Hindlimb muscle (tissue), 1 donor: Measurements from ENCODE around the gene SPEF2. TPM values are rescaled to one million over a fixed set of nuclear protein-coding genes. Genes with fewer than 3 reads are reported as not detected.
A peak's percentile ranks its signal among the peaks of the same experiment; 100 is the strongest.

ENCODE experiments used
- DNase-seq: peaks from one replicate; pipeline ENCODE4 v3.0.0-alpha.2; 2013
- polyA plus RNA-seq: library from polyadenylated mRNA; unstranded; fragments of 120-200 nt; gene quantifications from one replicate; pipeline ENCODE4 v1.2.1, GENCODE V29; 2013; ENCODE audit not compliant: insufficient read length

SPEF2 gene, protein sequence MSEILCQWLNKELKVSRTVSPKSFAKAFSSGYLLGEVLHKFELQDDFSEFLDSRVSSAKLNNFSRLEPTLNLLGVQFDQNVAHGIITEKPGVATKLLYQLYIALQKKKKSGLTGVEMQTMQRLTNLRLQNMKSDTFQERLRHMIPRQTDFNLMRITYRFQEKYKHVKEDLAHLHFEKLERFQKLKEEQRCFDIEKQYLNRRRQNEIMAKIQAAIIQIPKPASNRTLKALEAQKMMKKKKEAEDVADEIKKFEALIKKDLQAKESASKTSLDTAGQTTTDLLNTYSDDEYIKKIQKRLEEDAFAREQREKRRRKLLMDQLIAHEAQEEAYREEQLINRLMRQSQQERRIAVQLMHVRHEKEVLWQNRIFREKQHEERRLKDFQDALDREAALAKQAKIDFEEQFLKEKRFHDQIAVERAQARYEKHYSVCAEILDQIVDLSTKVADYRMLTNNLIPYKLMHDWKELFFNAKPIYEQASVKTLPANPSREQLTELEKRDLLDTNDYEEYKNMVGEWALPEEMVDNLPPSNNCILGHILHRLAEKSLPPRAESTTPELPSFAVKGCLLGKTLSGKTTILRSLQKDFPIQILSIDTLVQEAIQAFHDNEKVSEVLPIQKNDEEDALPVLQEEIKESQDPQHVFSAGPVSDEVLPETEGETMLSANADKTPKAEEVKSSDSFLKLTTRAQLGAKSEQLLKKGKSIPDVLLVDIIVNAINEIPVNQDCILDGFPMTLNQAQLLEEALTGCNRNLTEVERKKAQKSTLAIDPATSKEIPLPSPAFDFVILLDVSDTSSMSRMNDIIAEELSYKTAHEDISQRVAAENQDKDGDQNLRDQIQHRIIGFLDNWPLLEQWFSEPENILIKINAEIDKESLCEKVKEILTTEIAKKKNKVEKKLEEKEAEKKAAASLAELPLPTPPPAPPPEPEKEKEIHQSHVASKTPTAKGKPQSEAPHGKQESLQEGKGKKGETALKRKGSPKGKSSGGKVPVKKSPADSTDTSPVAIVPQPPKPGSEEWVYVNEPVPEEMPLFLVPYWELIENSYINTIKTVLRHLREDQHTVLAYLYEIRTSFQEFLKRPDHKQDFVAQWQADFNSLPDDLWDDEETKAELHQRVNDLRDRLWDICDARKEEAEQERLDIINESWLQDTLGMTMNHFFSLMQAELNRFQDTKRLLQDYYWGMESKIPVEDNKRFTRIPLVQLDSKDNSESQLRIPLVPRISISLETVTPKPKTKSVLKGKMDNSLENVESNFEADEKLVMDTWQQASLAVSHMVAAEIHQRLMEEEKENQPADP (N-terminal part only)
- 6.6 TPM for polyA plus RNA-seq

DNA sequence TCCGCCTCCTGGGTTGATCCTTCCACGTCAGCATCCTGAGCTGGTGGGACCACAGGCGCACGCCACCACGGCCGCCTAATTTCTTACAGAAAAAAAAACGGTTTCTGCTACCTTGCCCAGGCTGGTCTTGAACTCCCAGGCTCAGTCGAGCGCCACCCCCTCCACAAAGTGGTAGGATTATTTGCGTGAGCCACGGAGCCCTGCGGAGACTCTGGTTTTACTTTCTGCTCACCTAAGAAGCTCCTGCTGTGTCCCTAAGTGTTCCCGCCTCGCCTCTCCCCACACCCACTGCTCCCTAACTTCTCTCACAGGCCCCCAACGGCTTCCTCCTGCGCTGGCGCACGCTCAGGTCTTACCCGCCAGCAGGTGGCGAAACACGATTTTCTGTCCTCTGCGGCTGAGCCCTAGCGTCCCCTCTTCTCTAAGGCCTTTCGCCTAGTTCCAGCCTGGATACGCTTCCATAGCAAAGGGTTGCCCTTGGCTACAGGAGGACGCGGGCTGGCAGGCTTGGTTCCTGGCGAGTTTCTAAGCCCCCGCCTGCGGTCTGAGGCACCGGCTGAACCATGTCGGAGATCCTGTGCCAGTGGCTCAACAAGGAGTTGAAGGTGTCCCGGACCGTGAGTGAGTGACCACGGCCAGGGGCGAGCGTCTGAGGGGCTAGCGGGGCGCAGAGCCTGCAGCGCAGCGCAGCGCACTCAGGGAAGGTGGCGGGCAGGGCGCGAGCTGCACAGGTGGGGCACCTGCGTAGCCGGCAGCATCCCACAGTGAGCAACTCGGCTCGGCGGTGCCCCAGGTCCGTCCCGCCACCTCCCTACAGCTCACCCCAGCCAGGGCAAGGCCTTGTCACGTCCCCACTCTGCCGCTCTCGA lies at the start of gene SPEF2:
Gene SPEF2, plus strand, starts transcription at position 429 of the 869 bp plus-strand sequence. Its CDS starts 135 bp downstream, at position 564.
- peak; percentile 85 for DNase-seq

DNA sequence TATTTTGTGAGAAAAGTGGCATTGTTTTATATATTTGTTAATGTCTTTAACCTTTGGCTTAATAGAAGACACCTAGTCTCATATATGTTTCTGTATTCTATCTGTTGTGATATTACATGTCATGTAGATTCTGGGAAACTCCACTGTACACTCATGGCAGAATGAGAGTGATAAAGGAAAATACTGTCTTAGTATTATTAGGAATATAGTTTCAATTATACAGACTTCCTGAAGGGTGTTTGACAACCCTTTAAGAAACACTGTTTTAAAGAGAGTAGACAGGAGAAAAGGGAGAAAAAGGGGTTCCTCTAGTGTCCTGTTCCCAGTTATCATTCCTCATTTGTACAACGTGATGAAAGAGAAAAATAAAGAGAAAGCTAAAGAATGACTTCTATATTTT lies 42.1 kb upstream of the SPEF2 start:
- no peak for DNase-seq

DNA sequence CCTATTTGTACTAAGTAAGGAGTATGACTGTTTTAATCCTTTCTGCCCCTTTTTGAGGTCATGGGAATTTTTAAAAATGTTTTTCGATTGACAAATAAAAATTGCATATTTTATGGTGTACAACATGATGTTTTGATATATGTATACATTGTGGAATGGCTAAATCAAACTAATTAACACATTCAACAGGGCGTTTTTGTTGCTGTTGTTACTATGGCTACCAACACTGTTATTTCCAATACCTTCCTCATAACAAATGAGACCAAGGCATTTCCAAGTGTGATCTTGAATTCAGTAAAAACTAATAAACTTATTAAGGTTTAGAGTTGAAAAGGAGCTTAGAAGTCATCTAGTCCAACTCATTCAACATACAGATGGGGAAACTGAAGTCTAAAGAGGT lies 30.2 kb upstream of the SPEF2 start:
- no peak for DNase-seq

DNA sequence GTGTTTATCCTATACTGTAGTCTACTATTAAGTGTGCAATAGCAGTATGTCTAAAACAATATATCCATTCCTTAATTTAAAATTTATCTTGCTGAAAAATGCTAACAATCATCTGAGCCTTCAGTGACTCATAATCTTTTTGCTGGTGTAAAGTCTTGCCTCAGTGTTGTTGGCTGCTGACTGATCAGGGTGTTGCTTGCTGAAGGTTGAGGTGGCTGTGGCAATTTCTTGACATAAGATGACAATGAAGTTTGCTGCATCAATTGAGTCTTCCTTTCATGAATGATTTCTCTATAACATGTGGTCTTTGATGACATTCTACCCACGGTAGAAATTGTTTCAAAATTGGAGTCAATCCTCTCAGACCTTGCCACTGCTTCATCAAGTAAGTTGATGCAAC lies 24.3 kb upstream of the SPEF2 start:
- DNase-seq, result no peak

DNA sequence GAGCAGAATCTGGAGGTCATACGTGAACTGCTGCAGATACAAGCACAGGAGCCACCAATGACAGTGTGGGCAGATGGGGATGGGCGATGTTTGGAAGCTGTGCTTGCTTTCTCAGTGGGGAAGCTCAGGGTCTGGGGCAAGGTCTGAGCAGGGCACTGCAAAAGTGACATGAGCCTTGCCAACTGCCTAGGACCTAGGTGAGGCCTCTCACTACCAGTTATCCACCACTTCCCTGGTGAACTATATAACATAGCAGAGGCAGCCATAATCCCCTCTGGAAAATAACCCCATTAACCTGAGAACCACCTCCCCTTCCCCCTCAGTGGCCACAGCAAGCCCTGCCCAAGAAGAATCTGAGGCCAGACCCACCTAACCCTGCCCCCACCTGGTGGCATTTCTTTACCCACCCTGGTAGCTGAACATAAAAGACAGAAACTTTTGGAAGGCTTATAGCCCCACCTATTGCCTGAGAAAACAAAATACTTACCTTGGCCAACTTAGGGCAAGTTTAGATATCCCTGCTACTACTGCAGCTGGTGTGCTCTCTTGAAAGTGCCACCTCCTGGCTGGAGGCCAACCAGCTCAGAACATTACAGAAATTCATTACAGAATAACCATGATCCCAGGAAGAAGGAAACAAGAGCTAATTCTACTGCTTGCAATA lies 18.8 kb upstream of the SPEF2 start:
- DNase-seq, result no peak

DNA sequence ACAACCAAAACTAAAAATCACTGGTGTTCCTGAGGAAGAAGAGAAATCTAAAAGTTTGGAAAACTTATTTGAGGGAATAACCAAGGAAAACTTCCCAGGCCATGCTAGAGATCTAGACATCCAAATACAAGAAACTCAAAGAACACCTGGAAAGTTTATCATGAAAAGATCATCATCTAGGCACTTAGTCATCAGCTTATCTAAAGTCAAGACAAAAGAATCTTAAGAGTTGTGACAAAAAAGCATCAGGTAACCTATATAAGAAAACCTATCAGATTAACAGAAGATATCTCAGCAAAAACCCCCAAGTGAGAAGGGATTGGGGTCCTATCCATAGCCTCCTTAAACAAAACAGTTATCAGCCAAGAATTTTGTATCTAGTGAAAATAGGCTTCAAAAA lies 17.1 kb upstream of the SPEF2 start:
- DNase-seq, result no peak

DNA sequence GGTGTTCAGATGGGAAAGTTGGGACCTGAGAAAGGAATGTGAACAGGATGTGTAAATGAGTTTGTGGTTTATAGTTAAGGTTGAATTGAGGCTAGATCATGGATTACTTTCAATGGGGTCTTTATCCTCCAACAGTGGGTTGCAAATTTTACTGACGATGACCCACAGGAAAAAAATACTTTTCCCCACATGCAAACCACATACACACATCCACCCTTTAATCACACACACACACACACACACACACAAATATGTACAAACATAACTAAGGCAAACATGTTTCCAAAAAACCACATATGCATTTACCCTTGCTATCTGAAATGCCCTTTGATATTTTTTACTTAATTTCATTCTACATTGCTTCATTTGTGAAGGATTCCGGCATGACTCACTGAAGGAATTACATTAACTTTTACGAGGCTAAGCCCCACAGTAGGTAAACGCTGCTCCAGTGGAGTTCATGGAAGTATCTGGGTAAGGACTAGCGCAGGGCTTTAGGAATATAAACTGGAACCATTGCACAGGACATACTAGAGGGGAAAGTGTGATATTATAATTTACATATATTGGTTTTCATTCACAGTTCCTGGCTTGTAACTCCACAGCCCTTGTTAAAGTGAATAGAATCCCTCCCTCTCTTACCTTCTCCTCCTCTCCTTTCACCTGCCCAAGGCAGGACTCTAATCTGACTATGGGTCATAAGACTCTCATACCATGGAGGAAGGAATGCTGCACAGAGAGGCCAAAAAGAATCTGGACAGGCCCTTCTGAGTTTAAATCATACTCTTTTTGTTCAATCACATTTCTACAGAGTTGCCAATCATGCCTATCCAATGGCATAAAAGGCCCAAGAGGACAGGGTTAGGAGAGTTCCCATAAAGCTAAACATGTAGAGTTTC lies 8.5 kb upstream of the SPEF2 start:
- DNase-seq, result no peak

DNA sequence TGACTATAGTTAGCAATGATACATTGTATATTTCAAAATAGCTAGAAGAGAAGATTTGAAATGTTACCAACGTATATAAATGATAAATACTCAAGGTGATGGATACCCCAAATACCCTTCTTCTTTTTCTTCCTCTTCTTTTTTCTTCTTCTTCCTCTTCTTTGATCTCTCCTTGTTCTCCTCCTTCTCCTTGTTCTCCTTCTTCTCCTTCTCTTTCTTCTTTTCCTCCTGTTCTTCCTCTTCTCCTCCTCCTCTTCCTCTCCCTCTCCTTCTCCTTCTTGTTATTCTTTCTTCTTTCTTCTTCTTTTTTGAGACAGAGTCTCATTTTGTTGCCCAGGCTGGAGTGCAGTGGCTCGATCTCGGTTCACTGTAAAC lies 616 bp upstream of the SPEF2 start:
- DNase-seq, result no peak

DNA sequence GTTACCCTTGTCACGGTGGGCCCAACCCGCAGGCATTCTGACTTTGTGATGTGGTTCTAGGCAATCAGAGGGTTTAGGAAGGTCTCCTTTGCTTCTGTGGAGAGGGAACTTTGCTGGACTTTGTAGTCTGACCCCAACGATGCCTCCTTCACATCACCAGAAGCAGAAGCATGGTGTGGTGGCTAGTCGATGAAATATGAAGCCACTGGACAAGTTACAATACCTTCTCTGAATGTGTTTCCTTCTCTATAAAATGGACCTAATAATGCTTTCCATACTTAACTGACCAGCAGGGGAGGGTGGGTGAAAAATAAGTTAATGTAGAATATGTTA lies 607 bp downstream of the SPEF2 start:
- DNase-seq, result peak; percentile 8

DNA sequence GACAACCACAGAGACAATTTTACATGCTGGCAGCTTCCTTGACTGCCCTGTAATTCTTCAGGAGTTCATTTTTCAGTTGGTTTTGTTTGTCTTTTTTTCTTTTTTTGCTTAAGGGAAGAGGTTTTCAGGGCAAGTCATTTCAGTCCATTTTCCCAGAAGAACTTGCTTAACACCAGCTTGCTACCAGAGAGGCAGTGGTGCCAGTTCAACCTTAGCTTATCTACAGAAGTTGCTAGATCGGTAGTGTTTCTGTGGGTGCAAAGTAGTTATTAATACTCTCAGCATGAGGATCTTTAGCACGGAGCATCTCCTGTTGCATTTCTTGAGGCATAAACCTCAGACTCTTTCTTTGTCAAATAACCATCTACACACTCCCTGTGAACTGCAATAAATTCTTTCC lies 1.1 kb downstream of the SPEF2 start:
- DNase-seq, result no peak

DNA sequence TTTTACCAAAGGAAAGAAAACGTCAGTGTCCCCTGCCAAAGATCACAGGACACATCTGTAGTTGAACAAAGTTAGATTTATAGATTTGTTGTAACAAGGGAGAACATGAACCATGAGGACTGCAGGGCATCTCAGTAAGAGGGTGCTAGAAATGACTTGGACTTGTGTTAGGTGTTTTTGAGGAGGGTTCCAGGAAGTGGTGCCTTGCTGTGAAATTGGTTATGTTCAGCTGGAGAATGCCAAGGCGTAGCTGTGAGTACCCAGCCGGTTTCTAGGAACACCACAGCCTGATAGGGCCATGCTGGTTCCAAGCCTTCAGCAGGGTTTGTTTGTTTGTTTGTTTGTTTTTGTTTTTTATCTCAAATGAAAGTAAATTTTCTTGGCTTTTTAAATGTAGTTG lies 5.3 kb downstream of the SPEF2 start:
- no peak for DNase-seq

DNA sequence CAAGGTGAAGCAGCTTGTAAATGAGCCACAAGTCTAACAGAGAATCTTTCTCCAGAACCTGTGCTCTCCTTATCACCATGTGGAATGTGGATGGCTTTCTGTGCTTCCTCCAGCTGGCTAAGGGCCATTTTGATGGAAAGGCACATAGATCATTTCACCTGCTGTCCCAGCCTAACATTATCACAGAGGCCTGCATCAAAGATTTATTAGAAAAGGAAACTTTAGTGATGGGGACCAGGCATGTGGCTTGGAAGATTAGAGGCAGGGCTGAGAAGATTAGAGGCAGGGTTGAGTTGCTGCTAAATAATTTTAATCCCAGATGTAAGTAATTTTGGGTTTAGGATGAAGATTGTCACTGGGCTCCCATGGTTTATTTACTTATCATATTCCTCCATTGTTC lies 6.3 kb downstream of the SPEF2 start:
- no peak for DNase-seq

DNA sequence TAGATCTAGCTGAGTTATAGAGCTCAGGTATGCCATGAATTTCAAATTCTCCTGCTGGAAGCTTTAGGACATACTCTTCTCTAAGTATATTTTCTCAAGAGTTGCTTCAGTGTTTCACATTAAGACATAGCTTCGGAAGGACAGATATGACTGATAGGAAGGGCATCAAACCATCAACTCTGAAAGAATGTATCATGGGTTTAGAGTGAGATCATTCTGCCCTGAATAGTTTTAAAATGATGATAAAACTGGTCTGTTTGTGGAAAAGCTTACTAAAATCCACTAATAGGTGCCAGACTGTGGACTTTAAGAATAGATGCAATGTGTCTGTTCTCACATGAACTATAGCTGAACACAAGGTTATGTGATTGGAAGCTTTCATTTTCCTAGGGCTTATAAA lies 8.4 kb downstream of the SPEF2 start:
- no peak for DNase-seq

DNA sequence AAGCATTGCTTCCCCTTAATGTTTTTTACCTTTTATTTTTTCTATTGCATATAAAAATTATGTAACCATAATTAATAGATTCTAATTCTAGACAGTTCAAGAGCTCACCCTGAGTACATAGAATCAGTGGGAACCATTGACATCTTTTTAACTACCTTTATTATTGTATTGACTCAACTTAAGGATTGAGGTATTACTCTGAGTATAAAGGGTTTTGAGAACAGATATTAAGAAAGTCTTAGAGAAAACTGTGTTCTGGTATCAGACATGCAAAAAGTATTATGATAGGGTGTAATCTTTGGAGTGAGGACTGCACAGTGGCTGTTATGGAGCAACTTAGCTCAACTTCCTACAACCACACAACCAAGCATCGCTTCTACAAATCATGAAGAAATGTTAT lies 8.9 kb downstream of the SPEF2 start:
- no peak for DNase-seq

DNA sequence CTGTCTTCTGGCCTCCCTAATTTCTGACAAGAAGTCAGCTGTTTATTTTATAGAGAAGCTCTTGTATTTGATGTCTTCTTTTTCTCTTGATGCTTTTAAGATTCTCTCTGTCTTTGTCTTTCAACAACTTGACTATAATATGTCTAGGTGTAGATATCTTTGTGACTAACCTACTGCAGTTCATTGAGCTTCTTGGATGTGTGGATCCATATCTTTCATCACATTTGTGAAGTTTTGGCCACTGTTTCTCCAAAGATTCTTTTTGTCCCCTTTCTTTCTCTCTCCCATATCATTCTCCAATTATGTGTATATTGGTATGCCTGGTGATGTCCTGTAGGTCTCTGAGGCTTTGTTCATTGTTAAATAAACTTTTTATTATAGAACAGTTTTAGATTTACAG lies 16.7 kb downstream of the SPEF2 start:
- DNase-seq, result no peak

DNA sequence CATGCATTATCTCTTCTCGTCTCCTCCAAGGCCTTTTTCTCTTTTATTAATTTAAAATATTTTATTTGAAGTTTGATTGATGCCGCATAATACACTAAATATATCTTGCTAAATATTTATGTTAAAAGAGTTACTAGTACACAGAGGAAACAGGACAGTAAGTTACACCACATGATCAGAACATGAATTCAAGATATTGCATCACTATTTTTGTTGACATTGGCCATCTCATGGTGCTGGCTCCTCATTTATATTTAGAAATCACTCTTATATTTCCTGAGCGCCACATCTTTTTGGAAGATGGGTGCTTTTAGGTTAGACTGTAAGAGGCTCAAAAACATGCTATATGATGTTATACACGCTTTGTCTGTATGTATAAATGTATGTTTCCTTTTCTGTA lies 23.0 kb downstream of the SPEF2 start:
- no peak for DNase-seq

DNA sequence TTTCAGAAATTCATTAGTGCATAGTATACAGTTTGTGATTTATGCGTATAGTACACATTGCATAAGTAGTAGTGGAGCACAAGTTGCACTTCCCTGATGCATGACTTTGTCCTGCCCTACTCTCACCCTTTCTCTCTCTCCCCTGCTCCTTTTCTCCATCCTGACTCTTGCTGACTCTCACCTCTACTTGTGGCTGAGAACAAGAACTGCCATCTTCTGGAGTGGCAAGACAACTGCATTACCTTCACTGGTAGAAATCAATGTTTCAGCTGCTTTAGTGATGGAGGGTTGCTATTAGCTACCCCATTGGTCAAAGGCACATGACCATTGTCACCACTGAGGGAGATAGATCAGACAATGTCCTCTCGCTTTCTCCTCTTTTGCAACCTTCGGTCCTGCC lies 26.9 kb downstream of the SPEF2 start:
- no peak for DNase-seq

DNA sequence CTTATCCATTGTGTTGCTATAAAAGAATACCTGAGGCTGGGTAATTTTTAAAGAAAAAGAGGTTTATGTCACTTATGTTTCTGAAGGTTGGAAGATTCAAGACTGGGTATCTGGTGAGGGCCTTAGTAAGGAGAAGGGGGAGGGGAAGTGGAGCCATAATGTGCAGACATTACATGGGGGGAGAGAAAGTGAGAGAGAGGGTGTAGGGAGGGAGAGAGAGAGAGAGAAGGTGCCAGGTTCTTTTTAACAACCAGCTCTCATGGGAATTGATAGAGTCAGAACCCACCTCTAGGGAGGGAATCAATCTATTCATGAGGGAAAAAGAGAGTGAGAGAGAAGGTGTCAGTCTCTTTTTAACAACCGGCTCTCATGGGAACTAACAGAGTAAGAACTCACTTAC lies 29.5 kb downstream of the SPEF2 start:
- DNase-seq, result no peak

DNA sequence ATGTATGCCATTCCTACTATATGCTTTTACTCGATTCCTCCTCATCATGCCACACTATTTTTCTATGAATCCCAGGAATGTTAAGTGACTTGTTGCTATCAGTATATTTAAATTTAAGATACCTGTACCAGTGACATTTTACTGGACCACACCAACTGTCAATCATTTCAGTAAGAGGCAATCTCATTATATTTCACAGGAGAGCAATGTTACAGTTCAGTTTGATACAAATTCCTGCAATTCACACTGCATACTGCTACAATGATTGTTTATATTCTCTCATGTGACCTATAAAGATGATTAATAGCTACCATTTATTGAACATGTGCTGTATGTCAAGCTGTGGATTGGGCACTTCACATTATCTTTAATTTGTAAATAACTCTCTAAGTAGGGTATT lies 30.0 kb downstream of the SPEF2 start:
- no peak for DNase-seq

DNA sequence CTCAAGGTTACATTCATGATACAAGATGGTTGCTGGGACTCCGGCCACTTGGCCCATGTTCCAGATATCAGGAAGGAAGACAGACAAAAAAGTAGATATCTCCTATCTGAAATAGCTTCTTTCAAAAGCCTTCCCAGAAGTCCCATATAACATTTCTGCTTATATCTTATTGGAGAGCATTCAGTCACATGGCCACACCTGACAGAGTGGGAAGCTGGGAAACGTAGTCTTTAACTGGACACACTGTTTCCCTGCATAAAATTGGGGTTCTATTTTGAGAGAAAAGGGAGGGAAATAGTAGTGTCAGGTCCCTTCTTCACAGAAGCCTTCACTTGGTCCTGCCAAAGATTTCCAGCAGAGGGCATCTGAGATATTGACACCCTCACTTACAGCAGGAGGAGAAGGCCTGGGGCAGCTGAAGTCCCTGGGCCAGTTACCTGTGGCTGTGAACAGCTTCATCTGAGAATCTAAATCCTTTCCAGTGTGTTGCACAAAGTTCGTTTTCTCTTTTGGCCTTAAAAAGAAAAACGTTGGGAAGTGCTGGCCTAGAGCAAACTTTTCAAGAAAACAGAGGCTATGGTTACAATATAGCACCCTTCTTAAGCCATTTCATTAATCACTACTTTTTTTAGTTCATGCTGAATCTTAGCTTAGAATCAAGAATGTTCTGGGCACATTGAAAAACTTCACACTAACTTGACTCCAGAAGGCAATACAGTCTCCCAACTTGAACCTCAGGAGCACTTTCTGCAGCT lies 33.5 kb downstream of the SPEF2 start:
- peak; percentile 4 for DNase-seq
